Urothelium cell line (cell line): ENCODE results near the gene BRPF3.
A peak's percentile ranks its signal among the peaks of the same experiment; 100 is the strongest.

Source experiments
- DNase-seq: peaks from one replicate; pipeline ENCODE4 v3.0.0; 2011; ENCODE audit warnings: low spot score, mixed read lengths
- FAIRE-seq: peaks from 2 replicates; lab custom pipeline; 2011; peaks lifted over from hg19 to GRCh38; lab: Jason Lieb, UNC

The BRPF3 gene

DNA sequence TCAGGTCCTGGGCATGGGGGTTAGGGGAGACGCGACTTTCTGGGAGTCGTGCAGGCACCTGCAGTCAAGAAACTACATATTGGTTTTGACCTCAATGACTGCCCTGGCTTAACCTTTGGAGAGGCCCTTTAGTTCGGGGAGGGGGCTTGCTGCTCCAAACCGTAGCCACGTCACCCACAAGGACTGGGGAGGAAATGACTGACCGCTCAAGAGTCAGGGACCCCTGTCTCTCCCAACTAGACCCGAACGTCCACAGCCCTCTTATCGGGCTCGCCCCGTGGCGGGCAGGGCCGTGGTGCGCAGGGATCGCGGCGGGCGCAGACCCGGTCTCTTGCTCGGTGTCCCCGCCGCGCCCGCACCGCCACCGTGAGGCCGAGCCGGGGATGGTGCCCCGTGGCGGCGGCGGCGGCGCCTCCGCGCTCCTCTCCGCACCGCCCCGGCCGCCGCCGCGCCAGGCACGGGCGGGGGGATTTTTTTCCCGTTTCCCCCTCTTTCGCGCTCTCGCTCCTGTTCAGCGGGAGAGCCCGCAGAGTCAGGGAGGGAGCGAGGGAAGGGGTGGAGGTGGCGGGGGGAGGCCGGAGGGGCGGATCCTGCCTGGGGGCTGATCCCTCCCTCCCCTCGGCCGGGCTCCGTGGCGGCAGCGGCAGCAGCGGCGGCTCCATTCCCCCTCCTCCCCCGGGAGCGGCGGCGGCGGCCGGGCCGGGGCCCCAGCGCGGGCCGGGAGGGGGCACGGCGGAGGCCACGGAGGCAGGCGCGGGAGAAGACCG is at the start of gene BRPF3:
Gene BRPF3, plus strand, starts transcription at position 632 of the 767 bp plus-strand sequence. CDS start 3,579 bp downstream, outside the sequence.
- DNase-seq (peak; percentile 90), FAIRE-seq (peak; percentile 65)

DNA sequence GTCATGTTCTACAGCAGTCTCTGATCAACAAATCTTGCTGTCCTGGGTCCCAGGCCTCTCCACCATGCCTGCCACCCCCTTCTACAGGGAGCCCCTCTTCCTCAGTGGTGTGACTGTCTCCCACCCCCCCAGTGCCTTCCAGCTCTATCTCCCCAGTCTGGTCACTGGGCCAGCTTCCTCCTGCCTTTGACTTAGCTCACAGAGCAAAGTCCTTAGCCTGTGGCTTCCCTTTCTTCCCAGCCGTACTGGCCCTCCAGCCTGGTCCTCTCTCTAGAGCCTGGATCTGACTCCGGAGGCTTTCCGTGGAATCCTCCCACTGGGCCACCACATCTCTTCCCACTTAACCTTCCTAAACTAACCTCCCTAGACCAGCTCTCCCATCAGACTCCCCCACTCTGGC is 49.2 kb upstream of the BRPF3 start:
- FAIRE-seq, result no peak
- DNase-seq, result no peak

DNA sequence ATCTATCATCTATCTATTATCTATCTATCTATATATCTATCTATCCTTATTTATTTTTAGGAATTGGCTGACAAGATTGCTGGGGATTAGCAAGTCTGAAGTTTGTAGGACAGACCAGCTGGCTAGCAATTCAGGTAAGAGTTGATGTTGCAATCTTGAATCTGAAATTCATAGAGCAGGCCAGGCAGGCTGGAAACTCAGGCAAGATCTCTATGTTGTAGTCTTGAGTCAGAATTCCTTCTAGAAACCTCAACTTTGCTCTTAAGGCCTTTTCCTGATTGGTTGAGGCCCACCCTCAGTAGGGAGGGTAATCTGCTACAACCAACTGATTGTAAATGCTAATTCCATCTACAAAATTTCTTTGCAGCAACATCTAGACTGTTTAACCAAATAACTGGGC is 47.1 kb upstream of the BRPF3 start:
- no peak for FAIRE-seq
- DNase-seq, result no peak

DNA sequence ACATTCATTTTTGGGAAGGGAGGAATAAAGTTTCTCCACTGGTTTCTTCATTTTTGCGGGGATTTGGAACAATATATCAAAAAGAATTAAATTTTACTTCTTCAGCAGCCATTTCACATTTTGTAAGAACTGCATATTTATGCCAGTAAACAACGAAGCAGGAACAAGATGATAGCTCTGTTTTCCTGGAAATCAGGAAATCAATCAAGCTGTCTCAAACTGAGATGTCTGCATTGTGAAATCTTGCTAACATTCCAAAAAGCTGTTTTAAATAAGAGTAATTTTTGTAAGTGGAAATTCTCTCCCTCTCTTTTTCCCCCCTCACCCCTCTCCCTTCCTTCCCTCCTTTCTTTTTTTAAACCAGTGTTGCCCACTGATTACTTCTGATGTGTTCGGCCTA is 46.3 kb upstream of the BRPF3 start:
- FAIRE-seq (no peak), DNase-seq (no peak)

DNA sequence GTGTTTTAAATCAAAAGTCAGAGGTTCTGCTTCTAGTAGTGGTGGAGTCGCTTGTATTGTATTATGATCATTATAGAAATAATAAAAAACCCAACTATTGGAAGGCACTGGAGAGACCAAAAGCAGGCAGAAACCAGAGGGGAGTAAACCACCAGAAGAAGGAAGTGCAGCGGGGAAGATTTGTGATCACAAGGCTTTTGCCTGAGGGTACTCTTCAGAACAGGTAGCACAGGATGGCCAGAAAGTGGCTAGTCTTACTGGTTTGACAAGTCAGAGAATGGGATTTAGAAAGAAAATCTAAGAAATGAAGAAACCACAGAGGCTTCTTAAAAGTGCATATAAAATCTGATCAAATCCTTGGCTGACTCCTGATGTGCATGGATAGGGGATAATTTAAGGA is 42.3 kb upstream of the BRPF3 start:
- no peak for FAIRE-seq
- DNase-seq, result no peak

DNA sequence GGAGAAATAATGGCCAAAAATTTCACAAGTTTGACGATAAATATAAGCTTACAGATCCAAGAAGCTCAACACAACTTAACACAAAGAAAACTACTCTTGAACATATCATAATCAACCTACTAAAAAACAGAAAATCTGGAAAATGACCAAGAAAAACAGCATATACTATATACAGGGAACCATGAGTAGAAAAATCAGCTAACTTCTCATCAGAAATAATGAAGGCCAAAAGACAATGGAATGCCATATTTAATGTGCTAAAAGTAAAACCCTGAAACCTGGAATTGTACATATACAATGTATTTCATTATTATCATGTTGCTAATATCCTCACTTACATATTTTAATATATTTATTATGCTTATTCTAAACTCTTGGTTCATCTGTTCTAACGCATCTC is 40.9 kb upstream of the BRPF3 start:
- DNase-seq (no peak), FAIRE-seq (no peak)

DNA sequence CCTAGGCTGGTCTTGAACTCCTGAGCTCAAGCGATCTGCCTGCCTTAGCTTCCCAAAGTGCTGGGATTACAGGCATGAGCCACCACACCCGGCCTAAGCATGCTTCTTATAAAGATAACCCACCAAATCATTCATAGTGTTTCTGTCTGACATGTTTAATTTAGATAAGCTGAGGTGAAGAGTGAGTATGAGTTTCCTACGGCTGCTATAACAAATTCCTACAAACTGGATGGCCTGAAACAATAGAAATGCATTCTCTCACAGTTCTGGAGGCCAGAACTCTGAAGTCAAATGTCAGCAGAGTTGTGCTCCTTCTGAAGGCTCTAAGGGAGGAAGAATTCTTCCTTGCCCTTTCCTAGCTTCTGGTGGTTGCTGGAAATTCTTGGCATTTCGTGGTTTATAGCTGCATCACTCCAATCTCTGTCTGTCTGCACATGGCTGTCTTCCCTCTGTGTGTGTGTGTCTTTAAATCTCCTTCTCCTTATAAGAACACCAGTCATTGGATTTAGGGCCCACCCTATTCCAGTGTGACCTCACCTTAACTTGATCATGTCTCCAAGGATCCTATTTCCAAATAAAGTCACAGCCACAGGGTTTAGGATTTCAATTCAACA is 36.3 kb upstream of the BRPF3 start:
- DNase-seq (no peak), FAIRE-seq (no peak)

DNA sequence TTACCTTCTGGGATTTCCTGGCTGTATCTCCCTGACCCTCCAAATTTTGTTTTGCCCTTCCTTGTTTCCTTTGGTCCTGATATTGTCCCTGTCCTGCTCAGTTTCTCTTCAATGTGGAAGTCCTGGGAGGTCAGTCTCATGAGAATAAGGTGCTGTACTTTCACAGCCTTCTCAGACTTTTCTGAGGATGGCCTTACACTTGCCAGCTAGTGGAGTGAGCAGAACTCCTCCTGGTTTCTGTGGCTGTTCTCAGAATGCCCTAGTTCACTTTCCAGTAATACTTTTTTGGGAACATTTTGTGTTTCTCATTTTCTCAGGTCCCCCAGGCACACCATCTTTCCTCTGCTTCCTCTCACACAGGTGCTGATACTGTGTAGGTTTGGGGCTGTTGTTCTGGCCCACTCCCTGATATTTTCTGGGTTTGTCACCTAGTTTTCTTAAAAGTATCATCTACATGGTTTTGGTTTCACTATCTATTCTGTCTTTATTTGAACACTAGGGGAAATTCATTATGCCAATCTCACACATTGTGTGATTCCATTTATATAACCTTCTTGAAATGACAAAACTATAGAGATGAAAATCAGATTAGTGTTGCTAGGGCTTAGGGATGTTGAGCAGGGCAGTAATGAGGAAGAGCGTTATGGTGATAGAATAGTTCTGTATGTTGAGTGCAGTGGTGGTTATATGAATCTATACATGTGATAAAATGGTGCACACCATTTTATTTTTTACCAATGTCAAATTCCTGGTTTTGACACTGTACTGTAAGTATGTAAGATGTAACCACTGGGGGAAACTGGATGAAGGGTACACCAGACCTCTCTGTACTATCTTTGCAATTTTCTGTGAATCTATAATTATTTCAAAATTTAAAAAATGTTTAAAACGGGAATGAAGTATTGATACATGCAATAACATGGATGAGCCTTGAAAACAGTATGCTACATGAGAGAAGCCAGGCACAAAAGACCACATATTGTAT is 27.2 kb upstream of the BRPF3 start:
- no peak for FAIRE-seq
- DNase-seq, result no peak

DNA sequence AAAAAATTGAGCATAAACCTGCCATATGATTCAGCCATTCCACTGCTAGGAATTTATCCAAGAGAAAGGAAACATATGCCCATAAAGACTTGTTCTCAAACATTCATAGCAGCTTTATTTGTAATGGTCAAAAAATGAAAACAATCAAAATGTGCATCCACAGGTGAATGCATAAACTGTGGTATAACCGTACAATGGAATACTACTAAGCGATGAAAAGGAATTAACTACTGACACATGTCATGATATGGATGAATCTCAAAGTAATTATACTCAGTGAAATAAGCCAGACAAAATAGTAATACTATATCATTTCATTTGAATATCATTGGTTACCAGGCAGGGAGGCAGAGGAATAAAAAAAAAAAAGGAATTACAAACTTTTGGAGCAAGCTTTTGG is 25.8 kb upstream of the BRPF3 start:
- DNase-seq (no peak), FAIRE-seq (no peak)

DNA sequence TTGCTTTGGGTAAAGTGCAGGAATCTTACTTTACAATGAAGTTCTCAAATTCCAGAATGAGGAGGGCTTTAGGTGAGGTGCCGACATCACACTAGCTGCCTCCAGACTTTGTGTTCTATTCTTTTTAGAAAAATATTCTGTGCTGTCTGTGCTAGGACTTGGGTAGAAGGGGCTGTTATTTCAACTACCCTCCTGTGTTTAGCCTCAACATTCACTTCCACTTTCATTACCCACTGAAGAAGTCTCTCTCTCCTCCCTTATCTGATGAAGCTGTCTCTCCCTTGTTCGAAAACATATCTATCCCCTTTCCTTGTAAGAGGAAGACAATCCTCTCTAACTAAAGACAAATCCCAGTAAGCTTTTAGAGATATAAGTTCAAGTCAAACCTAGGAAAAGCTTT is 25.0 kb upstream of the BRPF3 start:
- FAIRE-seq, result no peak

DNA sequence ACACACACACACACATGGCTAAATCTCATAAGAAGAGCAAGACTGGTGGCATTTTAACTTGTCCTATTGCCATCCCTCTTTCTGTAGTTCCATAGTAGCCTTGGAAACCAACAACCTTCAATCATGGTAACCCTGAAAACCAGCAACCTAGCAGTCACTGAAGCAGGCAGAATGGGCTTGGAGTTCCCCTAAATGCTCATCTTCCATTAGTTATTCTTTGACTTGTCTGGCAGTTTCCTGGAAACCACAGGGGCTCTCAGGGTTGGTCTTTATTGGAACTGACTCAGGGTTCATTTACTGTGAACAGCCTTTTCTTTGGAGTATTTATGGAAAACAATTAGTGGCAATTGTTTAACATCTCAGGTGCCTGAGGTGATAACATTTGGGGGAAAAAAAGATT is 19.4 kb upstream of the BRPF3 start:
- FAIRE-seq (no peak), DNase-seq (no peak)

More for the DNA sequence above, 25.0 kb upstream of the BRPF3 start:
- no peak for DNase-seq

DNA sequence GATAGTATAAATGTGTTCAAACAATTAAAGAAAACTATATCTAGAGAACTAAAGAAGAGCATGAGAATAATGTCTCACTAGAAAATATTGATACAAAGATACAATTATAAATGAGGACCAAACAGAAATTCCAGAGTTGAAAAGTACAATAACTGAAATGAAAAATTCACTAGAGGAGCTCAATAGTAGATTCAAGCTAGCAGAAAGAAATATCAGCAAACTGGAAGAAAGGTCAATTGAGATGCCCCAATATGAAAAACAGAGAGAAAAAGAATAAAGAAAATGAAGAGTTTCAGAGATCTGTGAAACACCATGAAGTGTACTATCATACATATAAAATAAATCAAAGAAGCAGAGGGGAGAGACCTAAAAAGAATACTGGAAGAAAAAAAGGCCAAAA is 18.0 kb upstream of the BRPF3 start:
- DNase-seq (no peak), FAIRE-seq (no peak)

DNA sequence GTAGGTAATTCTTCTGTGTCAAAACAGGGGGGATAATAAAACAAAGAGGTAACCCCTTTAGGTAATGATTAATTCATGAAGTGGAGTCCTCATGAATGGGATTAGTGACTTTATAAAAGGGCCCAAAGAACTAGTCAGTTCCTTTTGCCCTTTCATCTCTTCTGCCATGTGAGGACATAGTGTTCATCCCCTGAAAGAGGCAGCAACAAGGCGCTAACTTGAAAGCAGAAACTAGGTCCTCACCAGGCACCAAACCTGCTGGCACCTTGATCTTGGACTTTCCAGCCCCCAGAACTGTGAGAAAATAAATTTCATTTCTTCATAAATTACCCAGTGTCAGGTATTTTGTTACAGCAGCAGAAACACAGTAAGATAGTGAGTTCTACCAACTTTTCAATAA is 16.4 kb upstream of the BRPF3 start:
- FAIRE-seq (no peak), DNase-seq (no peak)

DNA sequence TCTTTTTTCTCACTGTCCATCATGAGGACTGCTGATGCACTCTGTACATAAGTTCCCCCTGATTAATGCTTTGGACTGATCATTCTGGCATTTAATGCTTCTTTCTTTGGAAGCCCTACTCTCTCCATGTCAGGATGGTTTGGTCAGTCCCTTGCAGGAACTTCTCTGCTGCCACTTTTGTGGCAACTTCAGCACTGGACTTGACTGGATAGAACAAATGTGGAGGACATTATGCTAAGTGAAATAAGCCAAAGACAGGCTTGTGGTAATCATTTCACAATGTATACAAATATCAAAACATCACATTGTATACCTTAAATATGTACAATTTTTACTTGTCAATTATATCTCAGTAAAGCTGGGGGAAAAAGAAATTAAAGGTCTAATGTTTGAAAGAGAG is 12.2 kb upstream of the BRPF3 start:
- no peak for DNase-seq
- no peak for FAIRE-seq

DNA sequence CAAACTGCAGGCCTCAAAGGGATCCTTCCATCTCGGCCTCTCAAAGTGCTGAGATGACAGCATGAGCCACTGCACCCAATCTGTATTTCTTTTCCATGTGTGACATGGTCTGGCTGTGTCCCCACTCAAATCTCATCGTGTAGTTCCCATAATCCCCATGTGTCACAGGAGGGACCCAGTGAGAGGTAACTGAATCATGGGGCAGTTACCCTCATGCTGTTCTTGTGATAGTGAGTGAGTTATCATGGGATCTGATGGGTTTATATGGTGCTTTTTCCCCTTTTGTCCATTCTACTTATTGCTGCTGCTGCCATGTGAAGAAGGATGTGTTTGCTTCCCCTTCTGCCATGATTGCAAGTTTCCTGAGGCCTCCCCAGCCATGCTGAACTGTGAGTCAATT is 10.3 kb upstream of the BRPF3 start:
- no peak for FAIRE-seq
- DNase-seq, result no peak

DNA sequence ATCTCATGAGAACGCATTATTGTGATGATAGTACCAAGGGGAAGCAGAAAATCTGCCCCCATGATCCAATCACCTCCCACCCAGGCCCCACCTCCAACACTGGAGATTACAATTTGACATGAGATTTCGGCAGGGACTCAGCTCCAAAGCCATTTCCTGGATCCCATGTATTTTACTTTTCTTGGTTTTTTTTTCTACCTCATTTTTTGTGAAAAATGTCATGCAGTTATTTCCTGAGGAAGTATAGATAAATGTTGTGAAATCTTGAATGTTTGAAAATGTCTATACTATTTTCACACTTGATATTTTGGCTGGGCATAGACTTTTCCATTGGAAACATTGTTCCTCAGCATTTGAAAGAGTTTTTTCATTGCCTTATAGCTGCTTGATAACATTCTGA is 9.1 kb upstream of the BRPF3 start:
- DNase-seq (no peak), FAIRE-seq (no peak)

DNA sequence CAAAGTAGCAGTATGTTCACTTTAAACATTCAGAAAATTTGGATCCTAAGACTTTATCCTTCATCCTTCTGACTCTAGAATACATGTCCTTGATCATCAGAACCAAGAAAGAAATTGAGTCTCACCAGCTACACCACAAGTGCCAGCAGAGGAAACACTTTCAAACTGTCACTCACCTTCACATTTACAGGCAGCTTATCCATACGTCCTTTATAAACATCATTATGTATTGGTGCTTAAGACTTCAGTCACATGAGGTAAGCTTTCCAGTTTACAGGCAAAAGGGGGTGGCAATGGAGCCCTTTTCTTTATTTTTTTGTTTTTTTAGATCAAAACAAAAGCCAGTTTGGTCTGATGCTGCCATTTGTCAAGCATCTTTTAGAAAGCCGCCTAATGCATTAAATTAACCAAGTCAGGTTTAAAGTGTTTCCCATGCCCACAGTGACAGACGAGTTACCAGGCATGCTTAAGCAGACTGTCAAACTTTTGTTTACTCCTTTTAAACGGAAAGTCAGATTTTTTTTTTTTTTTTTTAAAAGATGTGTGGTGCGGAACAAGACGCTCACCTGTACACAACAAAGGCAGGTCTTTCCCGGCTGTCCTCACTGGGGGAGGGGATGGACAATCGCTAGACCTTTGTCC is 952 bp upstream of the BRPF3 start:
- FAIRE-seq (no peak), DNase-seq (no peak)

DNA sequence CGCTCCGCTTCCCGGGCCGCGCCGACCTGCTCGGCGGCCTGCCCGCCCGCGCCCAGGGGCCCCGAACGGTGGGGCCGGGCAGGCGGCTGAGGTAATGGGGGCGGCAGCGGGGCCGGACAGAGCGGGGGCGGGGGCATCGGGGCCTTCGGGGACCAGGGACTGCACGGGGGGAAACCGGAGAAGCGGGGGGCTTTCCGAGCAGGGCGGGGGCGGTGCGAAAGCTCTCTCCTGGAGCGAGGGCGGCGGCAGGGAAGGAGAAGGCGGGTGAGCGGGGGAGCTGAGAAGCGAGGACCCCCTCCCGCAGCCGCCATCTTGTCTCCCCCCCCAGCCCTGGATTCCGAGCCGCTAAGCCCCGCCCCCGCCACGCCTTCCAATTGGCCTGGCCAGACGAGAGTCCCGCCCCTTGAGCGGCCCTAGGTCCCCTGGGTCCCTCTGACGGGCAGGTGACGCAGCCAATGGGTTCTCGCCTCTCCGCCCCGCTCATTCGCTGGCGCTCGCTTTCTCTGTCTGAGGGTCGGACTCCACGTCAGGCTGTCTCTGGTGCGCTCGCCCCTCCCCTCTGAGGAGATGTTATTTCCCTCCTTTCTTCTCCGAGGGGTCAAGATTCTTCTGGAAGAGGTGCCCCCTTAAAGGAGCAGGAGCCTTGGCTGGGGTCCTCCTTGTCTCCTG is 470 bp downstream of the BRPF3 start:
- DNase-seq (peak; percentile 100), FAIRE-seq (peak; percentile 65)

DNA sequence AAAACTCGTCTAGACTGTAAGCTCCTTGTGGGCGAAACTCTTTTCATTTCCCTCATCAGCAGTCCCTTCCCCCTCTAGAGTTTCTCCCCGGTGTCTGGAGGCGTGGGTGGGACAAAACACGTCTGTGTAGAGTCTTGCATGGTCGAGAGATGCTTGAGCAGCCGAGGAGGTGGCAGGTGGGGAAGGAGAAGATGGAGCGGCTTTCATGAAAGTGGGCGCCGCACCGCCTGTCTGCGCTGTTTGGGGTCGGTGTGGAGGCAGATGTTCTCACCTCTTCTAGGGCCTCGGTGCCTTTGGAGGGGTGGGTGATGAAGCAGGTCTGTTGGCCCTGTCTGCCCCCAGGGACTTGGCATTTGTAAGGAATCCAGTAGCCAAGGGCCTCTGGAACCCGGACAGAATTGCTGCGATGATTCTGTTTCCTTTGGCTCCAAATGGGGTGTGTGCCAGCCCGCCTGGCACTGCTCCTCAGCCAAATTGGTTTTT is 1.2 kb downstream of the BRPF3 start:
- FAIRE-seq, result no peak
- DNase-seq, result no peak

DNA sequence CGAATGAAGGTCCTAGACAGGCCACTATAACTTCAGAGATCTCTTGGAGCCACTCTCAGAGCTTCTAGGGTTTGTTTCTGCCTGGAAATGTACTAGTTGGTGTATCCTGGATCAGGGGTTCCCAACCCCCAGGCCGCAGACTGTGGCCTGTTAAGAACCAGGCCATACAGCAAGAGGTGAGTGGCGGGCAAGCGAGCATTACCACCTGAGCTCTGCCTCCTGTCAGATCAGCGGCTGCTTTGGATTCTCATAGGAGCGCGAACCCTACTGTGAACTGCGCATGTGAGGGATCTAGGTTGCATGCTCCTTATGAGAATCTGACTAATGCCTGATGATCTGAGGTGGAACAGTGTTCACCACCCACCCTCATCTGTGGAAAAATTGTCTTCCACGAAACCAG is 2.4 kb downstream of the BRPF3 start:
- FAIRE-seq (no peak), DNase-seq (no peak)
